Breast epithelium (tissue), 4 donors: ENCODE results near the gene CIBAR2. TPM values are rescaled to one million over a fixed set of nuclear protein-coding genes. Genes with fewer than 3 reads are reported as not detected.

Experiments
- DNase-seq, 2 donors: peaks; one replicate each; pipeline ENCODE4 v3.0.0-alpha.2; 2019; ENCODE audit warnings: low spot score in 2 of 2
- H3K27ac ChIP-seq, 2 donors: fragments of 200-600 bp; sonication (generic) in 1 of 2; one replicate each; pipeline ENCODE4 v1.5.1; 2016 to 2019; ENCODE audit warnings: mild to moderate bottlenecking in 1 of 2
- H3K27me3 ChIP-seq, 2 donors: fragments of 200-600 bp; sonication (generic) in 1 of 2; one replicate each; pipeline versions ENCODE4 v1.5.1 to v1.6.0; 2017 to 2019; ENCODE audit warnings: control low read depth in 1 of 2, mild to moderate bottlenecking in 1 of 2
- H3K36me3 ChIP-seq: fragments of 200-600 bp; one replicate; pipeline ENCODE4 v1.5.1; 2019
- H3K4me1 ChIP-seq, 2 donors: fragments of 200-600 bp; sonication (generic); one replicate each; pipeline ENCODE4 v1.5.1; 2016 to 2019; ENCODE audit warnings: control low read depth in 1 of 2
- H3K4me3 ChIP-seq, 3 donors: fragments of 200-600 bp; sonication (generic); 1 replicate in 2 of 3; 2 replicates in 1 of 3; pipeline ENCODE4 v1.5.1; 2016 to 2019; ENCODE audit warnings: mild to moderate bottlenecking in 3 of 3, moderate library complexity in 2 of 3
- H3K9me3 ChIP-seq, 2 donors: fragments of 200-600 bp; sonication (generic) in 1 of 2; one replicate each; pipeline ENCODE4 v1.5.1; 2016 to 2019; ENCODE audit warnings: control low read depth in 1 of 2
- CTCF ChIP-seq, 3 donors: fragments of 450-650 bp; IDR thresholded peaks; one replicate each; pipeline ENCODE4 v1.5.1; 2016 to 2017; ENCODE audit warnings: antibody characterized with exemption in 3 of 3, mild to moderate bottlenecking in 3 of 3, moderate library complexity in 3 of 3
- POLR2A ChIP-seq: fragments of 450-650 bp; IDR thresholded peaks from one replicate; pipeline ENCODE4 v1.6.1; 2016; ENCODE audit warnings: antibody characterized with exemption, mild to moderate bottlenecking, moderate library complexity
- POLR2AphosphoS5 ChIP-seq, 3 donors: sonication (generic); formaldehyde crosslinking; IDR thresholded peaks; one replicate each; pipeline ENCODE4 v1.6.1; 2017; ENCODE audit warnings: antibody characterized with exemption in 3 of 3
- intact Hi-C: fragments of 100-400 bp; cut with DNase I; formaldehyde crosslinking; loops from one replicate; pipeline ENCODE4 v1.15.1; 2023; ENCODE audit warnings: low total_unique reads
- total RNA-seq, 3 donors: library from RNA; depleted of rRNA; stranded (reverse); fragments of >200 nt; gene quantifications; one replicate each; pipeline ENCODE4 v1.1.0, GENCODE V29; 2016

The CIBAR2 gene
- total RNA-seq, 3 donors from 2014 or later, result not detected

GRCh38 chr16:85139881-85140339, 27.6 kb upstream of the CIBAR2 start:
- DNase-seq, result no peak
- TF ChIP-seq POLR2A (no peak), CTCF (IDR thresholded peaks at IDR 0.05) (no peak), POLR2AphosphoS5 (IDR thresholded peaks at IDR 0.05) (no peak)
- Histone ChIP-seq H3K27ac (no peak overlapping the region), H3K27me3 (no peaks in the 10 kb centered on the region), H3K36me3 (no peaks in the 10 kb centered on the region), H3K4me3 (no peak overlapping the region), H3K4me1 (no peaks in the 10 kb centered on the region), H3K9me3 (no peaks in the 10 kb centered on the region)
- intact Hi-C loops, result no loop called here

GRCh38 chr16:85138825-85139627, 26.8 kb upstream of the CIBAR2 start:
- TF ChIP-seq POLR2A (no peak), CTCF (IDR thresholded peaks at IDR 0.05) (no peak), POLR2AphosphoS5 (IDR thresholded peaks at IDR 0.05) (no peak)
- intact Hi-C loops, result no loop called here
- H3K4me1 ChIP-seq, result no peaks in the 10 kb centered on the region
- no peak overlapping the region for H3K4me3 ChIP-seq
- DNase-seq, result peak in 1 of 2 donors; percentile 55
- no peaks in the 10 kb centered on the region for H3K36me3 ChIP-seq
- H3K27ac ChIP-seq, result no peak overlapping the region
- H3K27me3 ChIP-seq, result no peaks in the 10 kb centered on the region
- H3K9me3 ChIP-seq, result no peaks in the 10 kb centered on the region

GRCh38 chr16:85138073-85138824, 26.0 kb upstream of the CIBAR2 start:
- no peaks in the 10 kb centered on the region for H3K4me1 ChIP-seq
- H3K27ac ChIP-seq, result peak overlapping the region; percentile 64 to 76
- H3K36me3 ChIP-seq, result no peaks in the 10 kb centered on the region
- TF ChIP-seq POLR2AphosphoS5 (IDR thresholded peaks at IDR 0.05) (no peak), CTCF (IDR thresholded peaks at IDR 0.05) (no peak), POLR2A (no peak)
- peak overlapping the region; percentile 38 to 58 (median 47) for H3K4me3 ChIP-seq
- no peaks in the 10 kb centered on the region for H3K9me3 ChIP-seq
- intact Hi-C loops, result no loop called here
- H3K27me3 ChIP-seq, result no peaks in the 10 kb centered on the region
- no peak for DNase-seq

- no peaks in the 10 kb centered on the region for H3K27me3 ChIP-seq
- DNase-seq, result peak; percentile 89 to 91
- H3K9me3 ChIP-seq, result no peaks in the 10 kb centered on the region
- peak overlapping the region; percentile 38 to 58 (median 47) for H3K4me3 ChIP-seq
- H3K27ac ChIP-seq, result peak overlapping the region; percentile 76 to 83
- no peaks in the 10 kb centered on the region for H3K4me1 ChIP-seq
- no peaks in the 10 kb centered on the region for H3K36me3 ChIP-seq
- intact Hi-C loops, result no loop called here
- TF ChIP-seq CTCF (IDR thresholded peaks at IDR 0.05) (no peak), POLR2AphosphoS5 (IDR thresholded peaks at IDR 0.05) (peak; percentile 68 to 88 (median 78)), POLR2A (no peak)
These were observed 25.2 kb upstream of the CIBAR2 start for GRCh38 chr16:85137323-85138072.
